HG02943 (cell line): ENCODE measurements around the gene EPB41L2.
"Not testable (repeated sequence)": the region's sequence is repeated elsewhere in the genome, so short reads cannot be mapped to it uniquely, and the experiment has no call there.

Experiments
- ATAC-seq: cut with Tn5 transposase; IDR thresholded peaks from one replicate; pipeline ENCODE4 v1.9.1; 2021; ENCODE audit warnings: mild to moderate bottlenecking, low read depth, moderate library complexity; ENCODE audit not compliant: unreplicated experiment

EPB41L2 gene

GRCh38 chr6:130961148-130961547 is 101.9 kb downstream of the EPB41L2 start:
- ATAC-seq = no peak

- no peak for ATAC-seq
Observed at GRCh38 chr6:130959951-130960350, 103.1 kb downstream of the EPB41L2 start.

- no peak for ATAC-seq
Observed at GRCh38 chr6:130958468-130958867, 104.6 kb downstream of the EPB41L2 start.

DNA sequence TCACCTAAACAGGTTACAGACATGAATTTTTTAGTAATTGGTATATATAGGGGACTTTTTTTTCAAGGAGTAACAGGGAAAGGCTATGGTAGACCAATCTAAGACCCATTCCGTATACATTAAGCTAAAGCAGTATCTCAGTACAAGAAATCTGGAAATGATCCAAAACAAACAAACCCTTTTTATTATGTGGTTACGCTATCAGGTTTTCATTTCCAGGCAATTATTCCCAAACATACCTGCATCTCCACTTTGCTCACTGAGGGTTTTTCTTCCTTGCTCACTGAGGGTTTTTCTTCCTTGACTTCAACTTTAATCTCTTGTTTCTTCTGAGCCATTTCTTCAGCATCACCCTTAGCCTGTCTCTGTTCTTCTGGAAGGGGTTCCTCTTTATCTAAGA is 107.3 kb downstream of the EPB41L2 start:
- ATAC-seq = no peak

DNA sequence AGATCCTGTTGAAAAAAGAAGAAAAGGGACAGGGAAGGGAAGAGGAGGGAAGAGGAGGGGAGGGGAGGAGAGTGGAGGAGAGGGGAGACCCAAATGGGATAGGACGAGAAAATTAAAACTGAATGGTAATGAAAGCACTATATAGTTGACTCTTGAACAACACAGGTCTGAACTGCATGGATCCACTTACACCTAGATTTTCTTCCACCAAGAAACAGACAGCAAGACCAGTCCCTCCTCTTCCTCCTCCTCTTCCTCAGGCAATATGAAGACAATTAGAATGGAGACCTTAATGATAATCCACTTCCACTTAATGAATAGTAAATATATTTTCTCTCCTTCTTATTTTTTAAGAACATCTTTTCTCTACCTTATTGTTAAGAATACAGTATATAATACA is 113.5 kb downstream of the EPB41L2 start:
- no peak for ATAC-seq

GRCh38 chr6:130947464-130947863 is 115.6 kb downstream of the EPB41L2 start:
- no peak for ATAC-seq

- ATAC-seq = no peak
Observed at GRCh38 chr6:130946076-130946475, 117.0 kb downstream of the EPB41L2 start.

DNA sequence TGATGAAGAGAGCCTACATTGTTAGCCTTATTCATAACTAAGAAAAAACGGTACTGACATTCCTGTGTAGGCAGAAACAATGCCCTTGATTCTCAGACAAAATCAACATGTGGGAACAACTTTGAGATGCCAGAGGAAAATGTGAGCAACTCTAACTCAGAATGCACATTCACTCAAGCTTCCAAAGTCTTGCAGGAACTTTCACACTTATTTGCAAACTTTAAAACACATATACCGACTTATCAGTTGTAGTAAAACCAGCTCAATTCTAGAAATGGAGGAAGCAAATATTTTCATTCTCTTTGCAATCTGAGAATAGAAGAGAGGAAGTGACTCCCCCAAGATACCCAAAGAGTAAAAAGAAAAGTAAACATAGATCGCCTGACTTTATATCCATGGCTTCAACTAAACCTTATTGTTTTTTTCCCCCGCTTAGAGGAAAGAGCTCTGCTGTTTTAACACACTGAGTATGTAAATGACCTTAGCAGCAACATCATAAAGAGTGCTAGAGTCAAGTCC is 117.6 kb downstream of the EPB41L2 start:
- no peak for ATAC-seq

DNA sequence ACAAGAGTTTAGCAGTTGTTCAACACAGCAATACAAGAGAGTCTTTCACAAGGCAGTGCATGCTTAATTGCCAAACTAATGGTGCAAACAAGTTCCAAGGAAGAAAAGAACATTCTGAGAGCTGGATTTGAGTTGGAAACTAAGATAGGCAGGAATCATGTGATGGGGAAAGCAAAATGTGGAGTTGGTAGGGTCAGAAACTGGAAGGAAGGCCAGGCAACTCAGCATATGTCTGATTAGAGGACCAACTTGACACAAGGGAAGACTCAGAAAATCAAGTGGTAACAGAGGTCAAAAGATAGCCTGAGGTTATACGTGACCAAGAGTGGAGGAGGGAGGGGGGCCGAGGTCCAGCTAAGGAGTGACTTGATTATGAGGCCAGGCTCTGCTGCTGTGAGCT is 118.6 kb downstream of the EPB41L2 start:
- no peak for ATAC-seq

DNA sequence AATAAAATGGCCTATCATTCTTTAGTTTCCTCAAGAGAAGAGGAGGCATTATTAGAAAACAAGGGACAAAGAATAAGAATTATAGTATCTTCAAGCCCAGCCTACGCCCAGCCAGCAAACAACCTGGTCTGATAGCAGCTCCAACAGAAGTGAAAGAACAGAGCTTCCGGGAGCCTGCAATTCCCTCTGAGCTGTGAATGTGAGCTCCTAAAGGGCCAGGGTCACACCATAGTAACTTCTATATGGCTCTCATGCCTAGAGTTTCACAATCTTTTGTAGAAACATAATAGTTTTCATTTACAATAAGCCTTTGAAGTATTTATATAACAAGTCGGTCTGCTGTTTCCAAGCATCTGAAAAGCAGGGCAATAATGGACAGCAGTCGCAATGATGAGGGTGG is 119.3 kb downstream of the EPB41L2 start:
- no peak for ATAC-seq

GRCh38 chr6:130942752-130943151 is 120.3 kb downstream of the EPB41L2 start:
- ATAC-seq = not testable (repeated sequence)

DNA sequence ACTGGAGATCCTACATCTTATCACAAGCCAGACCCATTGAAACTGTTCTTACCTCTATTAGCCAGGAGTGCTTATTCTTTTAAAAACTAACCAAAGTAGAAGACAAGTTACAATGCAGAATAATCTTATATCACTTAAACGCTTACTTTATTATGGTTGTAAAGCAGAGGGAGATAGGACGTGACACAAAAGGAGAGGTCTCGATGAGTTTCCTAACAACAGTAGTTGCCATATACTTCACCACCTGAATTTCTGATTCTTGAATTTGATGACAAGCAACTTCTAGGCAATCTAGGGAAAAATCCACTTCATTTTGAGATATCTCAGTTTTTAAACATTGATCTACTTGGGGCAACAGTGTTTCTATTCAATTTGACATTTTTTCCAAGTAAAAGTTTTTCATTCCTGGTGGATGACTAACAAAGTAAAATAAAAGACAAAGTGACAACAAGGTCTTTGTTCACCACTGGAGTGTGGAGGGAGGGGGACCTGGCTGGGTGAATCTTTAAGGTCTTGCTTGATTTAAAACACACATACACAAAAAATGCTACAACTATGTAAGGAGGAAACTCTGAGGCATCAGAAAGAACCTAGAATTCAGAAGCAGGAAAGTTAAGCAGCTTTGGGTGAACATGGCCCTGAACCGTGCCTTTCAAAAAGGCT is 125.0 kb downstream of the EPB41L2 start:
- ATAC-seq = no peak

- ATAC-seq = no peak
Observed at GRCh38 chr6:130936933-130937332, 126.1 kb downstream of the EPB41L2 start.

- no peak for ATAC-seq
Observed at GRCh38 chr6:130935978-130936377, 127.1 kb downstream of the EPB41L2 start.

DNA sequence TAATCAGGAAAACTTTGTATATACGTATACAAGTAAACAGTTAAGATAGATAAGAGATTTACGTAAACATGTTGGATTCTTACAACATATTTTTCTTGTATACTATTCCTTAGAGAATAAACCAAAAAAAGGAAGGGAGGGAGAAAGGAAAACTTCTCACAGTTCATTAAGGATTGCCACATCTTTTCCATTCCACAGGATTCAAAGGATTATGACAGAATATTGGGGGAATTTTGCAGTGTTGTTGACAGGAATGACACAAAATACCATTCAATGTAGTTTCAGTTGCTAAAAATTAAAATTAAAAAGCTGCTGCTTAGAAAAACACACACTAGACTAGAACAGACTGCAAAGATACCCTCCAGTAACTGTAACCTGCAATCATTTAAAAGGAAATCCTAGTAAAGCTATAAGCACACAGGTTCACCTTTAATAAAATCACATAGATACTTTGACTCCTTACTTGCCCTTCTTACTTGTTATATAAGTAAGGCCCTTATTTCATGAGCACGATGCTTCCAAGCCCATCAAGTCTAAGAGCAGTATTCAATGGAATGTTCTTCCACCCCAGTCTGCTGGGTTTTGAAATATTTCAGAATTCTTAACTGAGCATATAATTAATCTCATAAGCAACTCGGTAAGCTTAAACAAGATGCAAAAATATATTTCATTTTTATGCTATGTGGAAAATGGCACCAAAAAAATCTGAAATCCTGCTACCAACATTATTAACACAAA is 128.0 kb downstream of the EPB41L2 start:
- ATAC-seq = no peak

GRCh38 chr6:130933712-130934200 is 129.3 kb downstream of the EPB41L2 start:
- no peak for ATAC-seq

DNA sequence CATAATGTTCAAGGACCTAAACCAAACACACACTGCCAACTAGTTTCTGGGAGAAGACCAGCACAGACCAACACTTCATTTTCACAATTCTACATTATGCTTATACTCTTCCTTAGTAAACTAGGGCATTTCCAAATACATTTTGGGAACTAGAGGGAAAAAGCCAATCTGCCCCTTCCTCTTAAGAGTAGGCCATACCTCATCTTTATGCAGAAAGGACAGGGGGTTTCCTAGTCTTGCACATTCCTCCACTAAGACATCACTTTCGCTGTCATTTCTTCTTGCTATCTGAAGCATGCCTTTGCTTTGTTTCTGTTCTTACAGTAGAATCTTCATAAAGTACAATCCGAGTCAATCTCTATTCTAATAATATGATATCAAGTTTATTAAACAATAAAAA is 130.1 kb downstream of the EPB41L2 start:
- no peak for ATAC-seq

GRCh38 chr6:130932438-130932837 is 130.6 kb downstream of the EPB41L2 start:
- ATAC-seq = no peak

DNA sequence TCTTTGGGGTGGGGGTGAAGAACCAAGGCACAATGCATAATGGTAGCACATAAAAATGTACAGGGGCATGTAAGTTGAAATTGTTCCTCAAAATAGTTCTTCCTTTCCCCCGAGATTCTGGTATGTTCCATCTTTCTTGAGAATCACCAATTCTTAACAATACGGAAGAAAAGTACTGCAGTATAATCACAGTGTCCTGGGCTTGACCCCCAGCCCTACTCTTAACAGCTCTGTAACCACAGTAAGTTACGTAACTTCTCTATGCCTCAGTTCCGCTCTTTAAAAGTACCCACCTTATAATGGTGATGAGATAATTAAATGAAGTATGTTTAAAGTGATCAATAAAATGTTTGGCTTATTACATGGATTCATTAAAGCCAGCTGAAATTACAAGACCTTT is 131.4 kb downstream of the EPB41L2 start:
- ATAC-seq = no peak

- ATAC-seq = no peak
Observed at GRCh38 chr6:130929036-130929678, 133.9 kb downstream of the EPB41L2 start.

GRCh38 chr6:130928158-130928912 is 134.7 kb downstream of the EPB41L2 start:
- ATAC-seq = no peak
